Suprapubic skin (tissue), 4 donors: ENCODE measurements around the gene ETV1.

Experiments
- POLR2A ChIP-seq, 2 donors: fragments of 450-650 bp; IDR thresholded peaks; one replicate each; pipeline ENCODE4 v1.6.1; 2017; ENCODE audit warnings: antibody characterized with exemption in 2 of 2, mild to moderate bottlenecking in 2 of 2, moderate library complexity in 2 of 2
- POLR2AphosphoS5 ChIP-seq, 3 donors: sonication (generic); formaldehyde crosslinking; IDR thresholded peaks; one replicate each; pipeline ENCODE4 v1.6.1; 2017; ENCODE audit warnings: antibody characterized with exemption in 3 of 3
- TF ChIP-seq, protein P1 (sequence below), 2 donors: fragments of 200-600 bp in 1 of 2; fragments of 450-650 bp in 1 of 2; sonication (generic) in 1 of 2; IDR thresholded peaks; one replicate each; pipeline ENCODE4 v1.5.1; 2016 to 2019; ENCODE audit warnings: antibody characterized with exemption in 2 of 2, mild to moderate bottlenecking in 1 of 2, moderate library complexity in 1 of 2

DNA sequence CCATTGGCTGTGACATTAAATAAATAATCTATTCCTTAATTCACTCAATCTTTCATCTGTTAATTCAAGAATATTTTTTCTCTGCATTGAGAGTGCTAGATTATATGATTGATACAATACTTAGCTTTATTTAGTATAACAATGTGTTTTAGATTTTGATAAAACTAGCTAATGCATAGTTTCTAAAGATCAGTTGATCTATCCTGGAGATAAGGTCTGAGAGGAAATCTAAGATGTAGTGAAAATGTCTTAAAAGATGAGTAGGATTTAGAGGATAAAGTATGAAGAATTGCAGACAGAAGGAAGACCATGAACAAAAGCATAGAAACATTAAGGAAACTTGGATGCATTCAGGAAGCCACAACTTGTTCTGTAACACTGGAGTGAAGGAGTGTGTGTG, 110.3 kb downstream of the ETV1 start:
- TF ChIP-seq, protein P1, sequence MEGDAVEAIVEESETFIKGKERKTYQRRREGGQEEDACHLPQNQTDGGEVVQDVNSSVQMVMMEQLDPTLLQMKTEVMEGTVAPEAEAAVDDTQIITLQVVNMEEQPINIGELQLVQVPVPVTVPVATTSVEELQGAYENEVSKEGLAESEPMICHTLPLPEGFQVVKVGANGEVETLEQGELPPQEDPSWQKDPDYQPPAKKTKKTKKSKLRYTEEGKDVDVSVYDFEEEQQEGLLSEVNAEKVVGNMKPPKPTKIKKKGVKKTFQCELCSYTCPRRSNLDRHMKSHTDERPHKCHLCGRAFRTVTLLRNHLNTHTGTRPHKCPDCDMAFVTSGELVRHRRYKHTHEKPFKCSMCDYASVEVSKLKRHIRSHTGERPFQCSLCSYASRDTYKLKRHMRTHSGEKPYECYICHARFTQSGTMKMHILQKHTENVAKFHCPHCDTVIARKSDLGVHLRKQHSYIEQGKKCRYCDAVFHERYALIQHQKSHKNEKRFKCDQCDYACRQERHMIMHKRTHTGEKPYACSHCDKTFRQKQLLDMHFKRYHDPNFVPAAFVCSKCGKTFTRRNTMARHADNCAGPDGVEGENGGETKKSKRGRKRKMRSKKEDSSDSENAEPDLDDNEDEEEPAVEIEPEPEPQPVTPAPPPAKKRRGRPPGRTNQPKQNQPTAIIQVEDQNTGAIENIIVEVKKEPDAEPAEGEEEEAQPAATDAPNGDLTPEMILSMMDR (IDR thresholded peaks at IDR 0.05) = no peak
- TF ChIP-seq POLR2AphosphoS5 (IDR thresholded peaks at IDR 0.05) (no peak), POLR2A (IDR thresholded peaks at IDR 0.05) (no peak)
